G401.6 (cell line): ENCODE data around the gene MRPL21.

Source experiments
- FAIRE-seq: peaks from 2 replicates; lab custom pipeline; 2012; peaks lifted over from hg19 to GRCh38; lab: Jason Lieb, UNC

The MRPL21 gene

GRCh38 chr11:68903288-68904247, at the start of gene MRPL21, which contains the start of gene IGHMBP2:
Gene MRPL21, minus strand, starts transcription at chr11:68903832. Its CDS starts 22 bp downstream, at chr11:68903810.
Gene IGHMBP2, plus strand, starts transcription at chr11:68903891. Its CDS starts 62 bp downstream, at chr11:68903953.
- FAIRE-seq = no peak

GRCh38 chr11:68950762-68951161, 47.1 kb upstream of the MRPL21 start:
- FAIRE-seq = no peak

DNA sequence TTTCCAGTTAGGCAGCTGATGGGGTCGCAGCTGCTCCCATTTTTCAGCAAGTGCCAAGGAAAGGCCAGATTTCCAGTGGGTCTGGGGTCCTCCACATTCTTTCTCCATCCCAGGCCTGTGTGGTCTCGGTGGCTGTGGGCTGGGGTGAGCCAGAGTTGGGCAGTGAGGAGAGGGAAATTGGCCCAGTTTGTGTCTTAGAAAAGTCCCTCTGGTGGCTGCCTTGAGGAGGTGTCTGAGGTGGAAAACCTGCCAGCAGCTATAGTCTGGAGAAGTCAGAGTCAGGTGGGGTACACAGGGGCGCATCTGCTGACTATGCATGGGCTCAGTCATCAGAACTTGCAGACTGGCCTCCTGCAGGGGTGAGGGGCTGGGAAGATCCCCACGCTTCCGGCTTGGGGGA, 46.6 kb upstream of the MRPL21 start:
- FAIRE-seq = no peak

GRCh38 chr11:68948935-68949334, 45.3 kb upstream of the MRPL21 start:
- FAIRE-seq = no peak

DNA sequence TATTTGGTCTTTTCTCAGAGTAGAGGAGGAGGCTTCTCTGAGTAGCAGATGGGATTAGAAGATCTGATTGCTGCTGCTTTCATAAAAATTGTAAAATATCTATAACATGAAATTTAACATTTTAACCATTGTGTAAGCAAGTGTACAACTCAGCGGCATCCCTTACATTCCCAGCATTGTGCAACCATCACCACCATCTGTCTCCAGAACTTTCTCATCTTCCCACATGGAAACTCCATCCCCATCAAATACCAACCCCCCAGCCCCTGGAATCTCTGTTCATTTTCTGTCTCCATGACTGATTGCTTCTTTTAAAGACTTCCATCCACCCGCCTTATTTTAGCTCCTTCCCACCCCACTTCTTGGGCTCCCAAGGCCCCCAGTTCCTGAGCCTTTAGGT, 44.9 kb upstream of the MRPL21 start:
- no peak for FAIRE-seq

DNA sequence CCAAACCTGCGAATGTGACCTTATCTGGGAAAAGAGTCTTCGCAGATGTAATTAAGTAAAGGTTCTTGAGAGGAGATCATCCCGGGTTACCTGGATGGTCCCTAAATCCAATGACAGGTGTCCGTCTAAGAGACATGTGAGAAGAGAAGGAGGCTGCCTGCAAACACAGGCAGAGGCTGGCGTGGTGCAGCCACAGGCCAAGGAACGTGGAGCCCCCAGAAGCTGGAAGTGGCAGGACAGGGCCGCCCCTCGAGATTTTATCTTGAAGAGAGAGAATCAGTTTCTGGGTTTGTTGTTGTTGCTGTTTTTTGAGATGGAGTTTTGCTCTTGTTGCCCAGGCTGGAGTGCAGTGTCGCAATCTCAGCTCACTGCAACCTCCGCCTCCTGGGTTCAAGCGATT, 43.5 kb upstream of the MRPL21 start:
- no peak for FAIRE-seq

GRCh38 chr11:68946416-68947090, 42.9 kb upstream of the MRPL21 start:
- no peak for FAIRE-seq

DNA sequence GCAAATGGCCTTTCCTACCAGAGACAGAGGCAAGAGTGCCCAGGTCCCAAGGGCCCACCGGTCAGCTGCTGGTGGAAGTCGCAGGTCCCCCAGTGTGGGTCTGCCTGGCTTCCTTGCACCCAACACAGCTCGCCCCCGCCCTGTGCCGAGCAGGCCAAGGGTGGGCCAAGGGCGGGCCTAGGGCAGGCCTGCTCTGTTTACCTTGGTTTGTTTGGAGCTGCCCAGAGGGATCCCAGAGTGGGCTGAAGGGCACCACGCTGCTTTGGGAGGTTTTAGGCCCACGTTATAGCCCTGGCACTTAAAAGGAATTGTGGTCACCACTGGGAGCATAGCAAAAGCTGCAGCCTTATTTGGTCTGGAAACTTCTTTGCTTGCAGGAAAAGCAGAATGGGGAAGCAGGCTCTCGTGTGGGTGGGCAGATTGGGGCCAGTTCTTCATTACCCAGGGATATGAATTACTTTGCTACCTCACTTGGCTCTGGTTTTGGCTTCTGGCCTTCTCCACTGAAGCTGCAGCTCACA, 39.2 kb upstream of the MRPL21 start:
- FAIRE-seq = no peak

GRCh38 chr11:68942095-68942620, 38.5 kb upstream of the MRPL21 start:
- no peak for FAIRE-seq

DNA sequence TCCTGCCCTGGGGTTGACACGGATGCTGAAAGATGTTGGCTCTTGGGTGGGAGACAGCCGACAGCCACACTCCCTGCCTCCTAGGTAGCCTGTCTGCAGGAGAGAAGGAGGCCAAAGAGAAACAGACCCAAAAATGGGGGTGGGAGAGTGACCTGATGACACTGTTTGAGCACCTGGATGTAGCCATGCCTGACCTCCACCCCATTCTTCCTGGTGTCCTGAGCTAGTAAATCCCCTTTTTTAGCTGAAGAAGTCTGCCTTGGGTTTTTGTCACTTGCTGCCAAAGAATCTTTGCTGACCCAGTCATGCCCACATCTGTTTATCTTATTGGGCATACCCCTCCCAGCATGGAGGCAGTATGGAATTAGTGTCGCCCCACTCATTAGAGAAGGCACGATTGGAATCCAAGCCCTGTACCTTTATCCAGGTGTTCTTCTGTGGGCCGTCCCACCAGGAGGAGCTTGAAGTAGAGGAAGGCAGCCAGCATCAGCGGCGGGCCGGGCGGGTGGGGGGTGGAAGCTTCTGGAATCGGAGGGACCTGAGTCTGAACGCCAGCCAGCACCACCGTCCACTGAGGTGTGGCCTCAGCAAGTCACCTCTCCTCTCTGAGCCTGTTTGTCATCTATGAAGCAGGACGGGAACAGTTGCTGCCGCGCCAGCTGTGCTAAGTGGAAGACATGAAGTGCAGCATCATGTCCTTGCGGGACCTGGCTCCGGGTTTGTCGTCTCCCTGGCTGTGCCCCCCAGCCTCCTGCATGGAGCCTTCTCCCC, 37.9 kb upstream of the MRPL21 start:
- FAIRE-seq = no peak

- no peak for FAIRE-seq
Measured at GRCh38 chr11:68940651-68941323, 37.2 kb upstream of the MRPL21 start.

- no peak for FAIRE-seq
Measured at GRCh38 chr11:68939583-68940555, 36.2 kb upstream of the MRPL21 start.

DNA sequence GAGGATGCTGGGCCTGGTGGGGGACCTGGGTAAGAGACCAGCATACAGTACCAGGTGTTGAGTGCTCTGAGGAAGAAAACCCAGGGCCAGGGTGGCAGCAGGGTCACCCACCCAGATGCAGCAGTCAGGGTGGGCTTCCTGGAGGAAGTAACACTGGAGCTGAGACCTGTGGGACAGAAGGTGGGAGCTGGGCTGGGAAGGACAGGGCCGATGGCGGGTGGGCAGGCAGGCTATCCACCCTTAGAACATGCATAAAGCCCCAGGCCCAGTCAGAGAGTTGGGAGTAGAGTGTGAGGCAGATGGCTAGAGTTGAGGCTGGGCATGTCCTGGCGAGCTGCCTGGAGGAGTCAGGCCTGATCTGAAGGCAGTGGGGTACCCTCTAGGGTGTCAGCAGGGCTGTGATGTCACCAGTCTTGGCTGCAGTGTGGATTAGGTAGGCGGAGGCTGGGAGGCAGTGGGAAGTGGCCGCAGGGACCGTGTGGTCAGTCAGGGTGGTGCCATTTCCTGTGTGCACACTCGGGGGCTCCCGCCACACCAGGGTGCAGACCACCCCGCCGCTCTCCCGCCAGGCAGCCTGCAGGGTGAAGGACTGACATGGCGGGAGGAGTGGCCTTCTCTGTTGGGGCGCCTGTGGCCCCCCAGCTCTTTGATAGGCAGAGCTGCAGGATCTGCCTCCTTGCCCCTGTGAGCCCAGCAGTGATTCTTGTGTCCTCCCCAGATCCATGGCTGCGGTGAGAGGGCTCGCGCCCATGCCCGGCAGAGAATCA, 35.4 kb upstream of the MRPL21 start:
- no peak for FAIRE-seq

GRCh38 chr11:68938088-68938487, 34.5 kb upstream of the MRPL21 start:
- no peak for FAIRE-seq

DNA sequence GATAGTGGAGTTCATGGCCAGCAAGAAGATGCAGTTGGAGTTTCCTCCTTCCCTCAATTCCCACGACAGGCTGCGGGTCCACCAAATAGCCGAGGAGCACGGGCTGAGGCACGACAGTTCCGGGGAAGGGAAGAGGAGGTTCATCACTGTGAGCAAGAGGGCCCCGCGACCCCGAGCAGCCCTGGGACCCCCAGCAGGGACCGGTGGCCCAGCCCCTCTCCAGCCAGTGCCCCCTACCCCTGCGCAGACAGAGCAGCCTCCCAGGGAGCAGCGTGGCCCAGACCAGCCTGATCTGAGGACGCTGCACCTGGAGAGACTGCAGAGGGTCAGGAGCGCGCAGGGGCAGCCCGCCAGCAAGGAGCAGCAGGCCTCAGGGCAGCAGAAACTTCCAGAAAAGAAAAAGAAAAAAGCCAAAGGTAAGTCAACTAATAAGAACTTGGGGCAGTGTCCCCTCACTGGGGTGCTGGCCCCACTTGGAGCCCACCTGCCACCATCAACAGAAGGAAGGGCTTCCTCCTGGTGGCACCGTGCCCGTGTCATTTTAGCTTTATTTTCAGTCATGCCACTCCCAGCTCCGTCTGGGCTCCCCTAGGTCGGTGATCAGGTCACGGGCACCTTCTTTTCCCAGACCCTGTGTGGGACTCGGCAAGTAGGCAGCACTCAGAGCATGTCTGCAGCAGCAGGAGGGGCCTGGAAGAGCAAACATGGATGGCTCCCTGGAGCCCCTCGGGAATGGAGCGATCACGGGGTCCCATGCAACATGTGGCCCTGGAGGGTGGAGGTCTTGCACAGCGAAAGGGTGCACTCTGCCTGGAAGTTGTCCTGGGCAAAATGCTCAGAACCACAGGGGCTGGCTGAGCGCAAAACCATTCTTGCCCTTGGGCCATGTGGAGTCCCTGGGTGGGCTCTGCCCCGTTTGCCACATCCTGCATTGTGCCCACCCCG, 33.3 kb upstream of the MRPL21 start:
- no peak for FAIRE-seq

DNA sequence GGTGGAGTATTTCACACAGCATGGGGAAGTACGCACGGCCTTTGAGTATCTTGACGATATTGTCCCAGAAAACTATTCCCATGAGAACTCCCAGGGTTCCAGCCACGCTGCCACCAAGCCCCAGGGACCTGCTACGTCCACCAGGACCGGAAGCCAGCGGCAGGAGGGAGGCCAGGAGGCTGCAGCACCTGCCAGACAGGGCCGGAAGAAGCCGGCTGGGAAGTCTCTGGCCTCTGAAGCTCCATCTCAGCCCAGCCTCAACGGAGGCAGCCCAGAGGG, 32.7 kb upstream of the MRPL21 start:
- FAIRE-seq = no peak

DNA sequence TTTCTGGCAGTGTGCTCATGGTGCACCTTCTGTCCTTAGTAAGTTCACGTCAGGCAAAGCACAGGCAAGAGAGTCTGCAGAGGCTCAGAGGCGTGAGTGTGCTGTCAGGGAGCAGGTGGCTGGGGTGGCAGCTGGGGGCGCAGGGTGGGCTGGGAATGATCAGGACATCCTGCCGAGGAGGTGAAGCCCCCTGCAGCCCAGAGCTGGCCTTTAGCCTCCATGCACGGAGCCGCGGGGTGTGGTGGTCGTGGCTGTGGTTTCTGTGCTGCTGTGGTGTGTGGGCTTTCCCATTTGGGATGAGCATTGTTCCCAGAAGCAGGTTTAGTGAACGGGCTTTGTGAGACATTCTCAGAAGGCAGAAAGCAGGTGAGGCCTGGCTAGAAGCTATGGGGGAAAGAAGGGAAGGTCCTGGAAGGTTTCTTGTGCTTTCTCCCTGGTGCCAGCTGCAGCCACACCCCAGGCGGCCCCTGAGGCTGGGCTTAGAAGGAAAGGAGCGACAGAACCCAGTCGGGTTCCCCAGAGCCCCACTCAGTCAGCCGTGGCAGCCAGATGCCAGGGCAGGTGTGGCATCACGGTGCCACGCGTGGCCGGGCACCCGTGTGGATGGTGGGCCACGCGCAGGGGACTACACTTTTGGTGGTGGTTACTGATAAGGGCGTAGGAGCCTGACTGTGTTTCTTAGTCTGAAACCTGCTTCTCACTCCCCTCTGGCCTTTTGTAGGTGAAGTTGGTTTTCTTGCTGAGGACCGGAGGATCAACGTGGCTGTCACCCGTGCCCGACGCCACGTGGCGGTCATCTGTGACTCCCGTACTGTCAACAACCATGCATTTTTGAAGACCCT, 32.1 kb upstream of the MRPL21 start:
- no peak for FAIRE-seq

DNA sequence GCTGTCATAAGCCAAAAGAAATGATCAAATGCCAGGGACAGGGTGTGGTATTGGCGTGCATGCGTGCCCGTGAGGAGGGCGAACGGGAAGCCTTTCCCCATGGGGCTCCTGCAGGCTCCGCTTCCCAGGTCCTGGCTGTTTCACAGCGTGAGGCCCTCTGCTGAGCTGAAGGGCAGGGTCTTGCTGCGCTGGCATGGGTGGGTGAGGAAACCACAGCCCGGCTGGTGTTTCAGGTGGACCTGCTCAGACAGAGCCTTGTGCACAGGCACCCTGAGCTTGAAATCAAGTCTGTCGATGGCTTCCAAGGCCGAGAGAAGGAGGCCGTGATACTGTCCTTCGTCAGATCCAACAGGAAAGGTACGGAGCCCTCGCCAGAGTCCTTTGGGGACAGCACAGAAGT, 31.4 kb upstream of the MRPL21 start:
- FAIRE-seq = no peak
